Heart left ventricle (tissue), 13 donors: ENCODE data around the gene WNT11.

Source experiments
- POLR2A ChIP-seq, 2 donors: fragments of 450-650 bp; IDR thresholded peaks; one replicate each; pipeline ENCODE4 v1.6.1; 2017; ENCODE audit warnings: antibody characterized with exemption in 2 of 2, mild to moderate bottlenecking in 2 of 2, moderate library complexity in 2 of 2
- TF ChIP-seq, protein P1 (sequence below), 12 donors: fragments of 200-600 bp; sonication (generic) in 4 of 12; IDR thresholded peaks; one replicate each; pipeline versions ENCODE4 v1.5.0 to v1.8.0; 2018 to 2022; ENCODE audit warnings: antibody characterized with exemption in 12 of 12, mild to moderate bottlenecking in 5 of 12
- donor health status: ischemic (EF 13 %, LVEDD 7.1; RV severe dilation, severe dysfunction).
- donor health status: DM: no; HTN: yes; CAD: no.
- donor health status: DM: no; HTN: no; CAD: no.
- donor health status: ischemic (EF 25% LVEDD 6.9; RV normal size, moderate dysfunction).
- donor health status: ischemic (EF 25% LVEDD 5.7; RV mildly dilated, moderate dysfunction).
- donor health status: ischemic (EF 35%, LVEDD 5.7; RV mildly dilated, moderate dysfunction).
- donor health status: nonischemic (EF 11% LVEDD 7.7; RV severe dilation, severe dysfunction).
- donor health status: DM: yes; HTN: yes; CAD: no.
- donor health status: PGD.
- donor health status: ischemic (EF 29% LVEDD 5.4; RV normal size, mild dysfunction).
- donor health status: nonischemic (EF 23%, LVEDD 6.1; RV moderate dilation, normal function).

DNA sequence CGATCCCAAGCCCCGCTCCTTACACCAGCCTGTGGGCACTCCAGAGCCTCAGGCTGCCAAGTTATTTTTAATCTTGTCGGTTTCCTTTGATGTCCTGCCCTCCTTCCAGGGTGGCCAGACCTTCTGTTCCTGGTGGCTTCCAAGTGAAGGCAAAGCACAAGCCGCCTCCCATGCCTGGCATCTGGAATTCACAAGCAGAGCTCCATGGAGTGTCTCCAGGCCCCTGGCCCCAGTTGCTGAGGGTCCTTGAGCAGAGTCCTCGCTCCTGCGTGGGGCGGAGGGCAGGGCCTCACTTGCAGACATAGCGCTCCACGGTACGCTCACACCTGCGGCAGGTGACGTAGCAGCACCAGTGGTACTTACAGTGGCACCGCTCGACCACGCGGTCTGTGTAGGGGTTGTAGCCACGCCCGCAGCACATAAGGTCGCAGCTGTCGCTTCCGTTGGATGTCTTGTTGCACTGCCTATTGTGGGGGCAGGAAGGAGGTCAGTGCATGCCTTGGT is 19.5 kb downstream of the WNT11 start:
- TF ChIP-seq, protein P1, sequence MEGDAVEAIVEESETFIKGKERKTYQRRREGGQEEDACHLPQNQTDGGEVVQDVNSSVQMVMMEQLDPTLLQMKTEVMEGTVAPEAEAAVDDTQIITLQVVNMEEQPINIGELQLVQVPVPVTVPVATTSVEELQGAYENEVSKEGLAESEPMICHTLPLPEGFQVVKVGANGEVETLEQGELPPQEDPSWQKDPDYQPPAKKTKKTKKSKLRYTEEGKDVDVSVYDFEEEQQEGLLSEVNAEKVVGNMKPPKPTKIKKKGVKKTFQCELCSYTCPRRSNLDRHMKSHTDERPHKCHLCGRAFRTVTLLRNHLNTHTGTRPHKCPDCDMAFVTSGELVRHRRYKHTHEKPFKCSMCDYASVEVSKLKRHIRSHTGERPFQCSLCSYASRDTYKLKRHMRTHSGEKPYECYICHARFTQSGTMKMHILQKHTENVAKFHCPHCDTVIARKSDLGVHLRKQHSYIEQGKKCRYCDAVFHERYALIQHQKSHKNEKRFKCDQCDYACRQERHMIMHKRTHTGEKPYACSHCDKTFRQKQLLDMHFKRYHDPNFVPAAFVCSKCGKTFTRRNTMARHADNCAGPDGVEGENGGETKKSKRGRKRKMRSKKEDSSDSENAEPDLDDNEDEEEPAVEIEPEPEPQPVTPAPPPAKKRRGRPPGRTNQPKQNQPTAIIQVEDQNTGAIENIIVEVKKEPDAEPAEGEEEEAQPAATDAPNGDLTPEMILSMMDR (IDR thresholded peaks at IDR 0.05): no peak
- no peak for TF ChIP-seq POLR2A (IDR thresholded peaks at IDR 0.05)
